Mucosa of rectum (tissue), 2 donors: ENCODE measurements around the gene AGPAT3.

Experiments used
- H3K27ac ChIP-seq, 2 donors: one replicate each; pipeline ENCODE4 v1.7.0; 2013; ENCODE audit warnings: inconsistent platforms in 2 of 2, low read depth in 2 of 2, low read length in 2 of 2
- H3K27me3 ChIP-seq, 2 donors: one replicate each; pipeline ENCODE4 v1.7.0; 2013; ENCODE audit warnings: low read length in 2 of 2; ENCODE audit not compliant: control insufficient read depth in 2 of 2, insufficient read depth in 2 of 2
- H3K36me3 ChIP-seq, 2 donors: one replicate each; pipeline ENCODE4 v1.7.0; 2013; ENCODE audit warnings: low read length in 2 of 2; ENCODE audit not compliant: control insufficient read depth in 2 of 2, insufficient read depth in 2 of 2
- H3K4me1 ChIP-seq, 2 donors: one replicate each; pipeline ENCODE4 v1.7.0; 2013; ENCODE audit warnings: low read length in 2 of 2, mild to moderate bottlenecking in 1 of 2; ENCODE audit not compliant: control insufficient read depth in 2 of 2, insufficient read depth in 2 of 2
- H3K4me3 ChIP-seq, 2 donors: one replicate each; pipeline ENCODE4 v1.7.0; 2013; ENCODE audit warnings: low read length in 2 of 2
- H3K9ac ChIP-seq, 2 donors: one replicate each; pipeline ENCODE4 v1.7.0; 2013; ENCODE audit warnings: low read length in 2 of 2, low read depth in 1 of 2, mild to moderate bottlenecking in 1 of 2
- H3K9me3 ChIP-seq, 2 donors: one replicate each; pipeline ENCODE4 v1.7.0; 2013; ENCODE audit warnings: low read length in 2 of 2; ENCODE audit not compliant: control insufficient read depth in 2 of 2
- donor health status: healthy.
- donor health status: Normal muscosa, but diverticular disease.

Gene AGPAT3

GRCh38 chr21:43921979-43922945, 57.2 kb downstream of the AGPAT3 start:
- Histone ChIP-seq H3K9ac (no peak overlapping the region), H3K27ac (no peak overlapping the region), H3K4me3 (no peak overlapping the region), H3K4me1 (peaks cover 18 to 22% of the 10 kb centered on the region in 2 donors), H3K27me3 (no peaks in the 10 kb centered on the region), H3K36me3 (peaks cover 0 to 3% of the 10 kb centered on the region in 2 donors), H3K9me3 (no peaks in the 10 kb centered on the region)

GRCh38 chr21:43922949-43923348, 57.9 kb downstream of the AGPAT3 start:
- H3K27ac ChIP-seq: no peak overlapping the region
- H3K4me3 ChIP-seq: no peak overlapping the region
- no peaks in the 10 kb centered on the region for H3K9me3 ChIP-seq
- H3K4me1 ChIP-seq: peaks cover 16 to 23% of the 10 kb centered on the region in 2 donors
- no peak overlapping the region for H3K9ac ChIP-seq
- peaks cover 0 to 3% of the 10 kb centered on the region in 2 donors for H3K36me3 ChIP-seq
- no peaks in the 10 kb centered on the region for H3K27me3 ChIP-seq

GRCh38 chr21:43923391-43923790, 58.4 kb downstream of the AGPAT3 start:
- Histone ChIP-seq H3K27ac (no peak overlapping the region), H3K4me3 (no peak overlapping the region), H3K9ac (no peak overlapping the region), H3K4me1 (peaks cover 18 to 21% of the 10 kb centered on the region in 2 donors), H3K36me3 (peaks cover 0 to 3% of the 10 kb centered on the region in 2 donors), H3K27me3 (no peaks in the 10 kb centered on the region), H3K9me3 (no peaks in the 10 kb centered on the region)

GRCh38 chr21:43924421-43925095, 59.5 kb downstream of the AGPAT3 start:
- Histone ChIP-seq H3K4me1 (peaks cover 21 to 30% of the 10 kb centered on the region in 2 donors), H3K36me3 (peaks cover 3 to 5% of the 10 kb centered on the region in 2 donors), H3K9ac (peak overlapping the region in 1 of 2 donors; percentile 16), H3K9me3 (no peaks in the 10 kb centered on the region), H3K4me3 (no peak overlapping the region), H3K27ac (peak overlapping the region; percentile 31 to 52), H3K27me3 (no peaks in the 10 kb centered on the region)

GRCh38 chr21:43925096-43925481, 60.1 kb downstream of the AGPAT3 start:
- Histone ChIP-seq H3K27ac (peak overlapping the region; percentile 31 to 52), H3K4me3 (no peak overlapping the region), H3K27me3 (no peaks in the 10 kb centered on the region), H3K4me1 (peaks cover 20 to 35% of the 10 kb centered on the region in 2 donors), H3K9me3 (no peaks in the 10 kb centered on the region), H3K9ac (peak overlapping the region in 1 of 2 donors; percentile 16), H3K36me3 (peaks cover 3 to 5% of the 10 kb centered on the region in 2 donors)

- peaks cover 18 to 35% of the 10 kb centered on the region in 2 donors for H3K4me1 ChIP-seq
- H3K9me3 ChIP-seq: no peaks in the 10 kb centered on the region
- no peak overlapping the region for H3K4me3 ChIP-seq
- peaks cover 3 to 5% of the 10 kb centered on the region in 2 donors for H3K36me3 ChIP-seq
- no peaks in the 10 kb centered on the region for H3K27me3 ChIP-seq
- no peak overlapping the region for H3K27ac ChIP-seq
- H3K9ac ChIP-seq: no peak overlapping the region
Observed at GRCh38 chr21:43925609-43926008, 60.6 kb downstream of the AGPAT3 start.

GRCh38 chr21:43926196-43926595, 61.2 kb downstream of the AGPAT3 start:
- Histone ChIP-seq H3K4me3 (no peak overlapping the region), H3K27me3 (no peaks in the 10 kb centered on the region), H3K9me3 (no peaks in the 10 kb centered on the region), H3K36me3 (peaks cover 3 to 5% of the 10 kb centered on the region in 2 donors), H3K27ac (no peak overlapping the region), H3K9ac (no peak overlapping the region), H3K4me1 (peaks cover 17 to 35% of the 10 kb centered on the region in 2 donors)

GRCh38 chr21:43927591-43928221, 62.7 kb downstream of the AGPAT3 start:
- no peak overlapping the region for H3K27ac ChIP-seq
- no peaks in the 10 kb centered on the region for H3K27me3 ChIP-seq
- H3K36me3 ChIP-seq: peaks cover 3 to 5% of the 10 kb centered on the region in 2 donors
- H3K4me1 ChIP-seq: peaks cover 14 to 35% of the 10 kb centered on the region in 2 donors
- H3K9ac ChIP-seq: no peak overlapping the region
- H3K9me3 ChIP-seq: no peaks in the 10 kb centered on the region
- no peak overlapping the region for H3K4me3 ChIP-seq

- Histone ChIP-seq H3K27ac (peak overlapping the region in 1 of 2 donors; percentile 46), H3K36me3 (peaks cover 3 to 5% of the 10 kb centered on the region in 2 donors), H3K9ac (peak overlapping the region in 1 of 2 donors; percentile 63), H3K4me1 (peaks cover 14 to 35% of the 10 kb centered on the region in 2 donors), H3K27me3 (no peaks in the 10 kb centered on the region), H3K4me3 (no peak overlapping the region), H3K9me3 (no peaks in the 10 kb centered on the region)
Observed at GRCh38 chr21:43928222-43929125, 63.5 kb downstream of the AGPAT3 start.
